ENCODE results near the gene LRRN4CL.
"Not testable (repeated sequence)": the region's sequence is repeated elsewhere in the genome, so short reads cannot be mapped to it uniquely, and the experiment has no call there.

LRRN4CL gene

GRCh38 chr11:62676698-62677097, 12.6 kb downstream of the LRRN4CL start:
- no peak for DNase-seq (ENCODE audit: low spot score)

GRCh38 chr11:62675415-62675814, 13.9 kb downstream of the LRRN4CL start:
- DNase-seq (ENCODE audit: low spot score) = not testable (repeated sequence)

GRCh38 chr11:62673196-62673525, 16.2 kb downstream of the LRRN4CL start:
- DNase-seq (ENCODE audit: low spot score) = no peak

GRCh38 chr11:62671608-62672389, 17.5 kb downstream of the LRRN4CL start, which contains the start of the genes LBHD1 and UQCC3:
TSS of gene LBHD1 (minus strand) at chr11:62672267. CDS start at chr11:62670031, 2,236 bp downstream.
TSS of gene UQCC3 (plus strand) at chr11:62671673. CDS start at chr11:62671746, 73 bp downstream.
- DNase-seq (ENCODE audit: low spot score) = peak; percentile 89

- DNase-seq (ENCODE audit: low spot score) = no peak
Observed at GRCh38 chr11:62671236-62671607, 18.1 kb downstream of the LRRN4CL start.

- no peak for DNase-seq (ENCODE audit: low spot score)
Observed at GRCh38 chr11:62669420-62670161, 19.7 kb downstream of the LRRN4CL start.

- DNase-seq (ENCODE audit: low spot score) = no peak
Observed at GRCh38 chr11:62667460-62667859, 21.9 kb downstream of the LRRN4CL start.

GRCh38 chr11:62666259-62666926, 22.9 kb downstream of the LRRN4CL start:
- DNase-seq (ENCODE audit: low spot score) = no peak

- peak; percentile 69 for DNase-seq (ENCODE audit: low spot score)
Observed at GRCh38 chr11:62665599-62666258, 23.6 kb downstream of the LRRN4CL start.

GRCh38 chr11:62665075-62665598, 24.2 kb downstream of the LRRN4CL start, which contains the start of the genes C11orf98 and CSKMT:
TSS of gene C11orf98 (minus strand) at chr11:62665210. CDS start at chr11:62665169, 41 bp downstream.
TSS of gene CSKMT (plus strand) at chr11:62665312. CDS start at chr11:62665880, 568 bp downstream.
- peak; percentile 98 for DNase-seq (ENCODE audit: low spot score)

GRCh38 chr11:62664405-62665074, 24.8 kb downstream of the LRRN4CL start:
- DNase-seq (ENCODE audit: low spot score) = no peak

GRCh38 chr11:62656796-62657429, 32.4 kb downstream of the LRRN4CL start:
- no peak for DNase-seq (ENCODE audit: low spot score)

GRCh38 chr11:62654297-62654696, 35.0 kb downstream of the LRRN4CL start:
- no peak for DNase-seq (ENCODE audit: low spot score)

GRCh38 chr11:62652161-62653006, 36.9 kb downstream of the LRRN4CL start:
- DNase-seq (ENCODE audit: low spot score) = no peak

GRCh38 chr11:62650283-62650682, 39.0 kb downstream of the LRRN4CL start:
- not testable (repeated sequence) for DNase-seq (ENCODE audit: low spot score)

- no peak for DNase-seq (ENCODE audit: low spot score)
Observed at GRCh38 chr11:62649486-62649885, 39.8 kb downstream of the LRRN4CL start.

- DNase-seq (ENCODE audit: low spot score) = no peak
Observed at GRCh38 chr11:62648967-62649364, 40.4 kb downstream of the LRRN4CL start.

- no peak for DNase-seq (ENCODE audit: low spot score)
Observed at GRCh38 chr11:62648185-62648966, 41.0 kb downstream of the LRRN4CL start.

- DNase-seq (ENCODE audit: low spot score) = no peak
Observed at GRCh38 chr11:62647609-62648005, 41.7 kb downstream of the LRRN4CL start.

Data from ecto neural progenitor cell (in vitro differentiated cells).